Activated CD4-positive, alpha-beta T cell treated with anti-CD3 and anti-CD28 coated beads for 4 hours (primary cell): ENCODE measurements around the gene TAF4.

Experiments
- DNase-seq, 2 donors: peaks; one replicate each; pipeline ENCODE4 v3.0.0-alpha.2; 2020

TAF4 gene

GRCh38 chr20:62040933-62041332, 24.7 kb downstream of the TAF4 start:
- no peak for DNase-seq

- DNase-seq: no peak
Measured at GRCh38 chr20:62040381-62040922, 25.2 kb downstream of the TAF4 start.

- no peak for DNase-seq
Measured at GRCh38 chr20:62039738-62040137, 25.9 kb downstream of the TAF4 start.

- DNase-seq: no peak
Measured at GRCh38 chr20:62032609-62033368, 32.9 kb downstream of the TAF4 start.

- no peak for DNase-seq
Measured at GRCh38 chr20:62031462-62032092, 34.1 kb downstream of the TAF4 start.

- peak; percentile 9 to 15 for DNase-seq
Measured at GRCh38 chr20:62030834-62031434, 34.7 kb downstream of the TAF4 start.

- no peak for DNase-seq
Measured at GRCh38 chr20:62030357-62030756, 35.3 kb downstream of the TAF4 start.

GRCh38 chr20:62029949-62030348, 35.7 kb downstream of the TAF4 start:
- DNase-seq: no peak

- no peak for DNase-seq
Measured at GRCh38 chr20:62029296-62029695, 36.4 kb downstream of the TAF4 start.

- DNase-seq: no peak
Measured at GRCh38 chr20:62028384-62028783, 37.3 kb downstream of the TAF4 start.

- DNase-seq: no peak
Measured at GRCh38 chr20:62027698-62028321, 37.9 kb downstream of the TAF4 start.

GRCh38 chr20:62027116-62027515, 38.6 kb downstream of the TAF4 start:
- no peak for DNase-seq

- no peak for DNase-seq
Measured at GRCh38 chr20:62026564-62026856, 39.2 kb downstream of the TAF4 start.

- peak in 1 of 2 donors; percentile 14 for DNase-seq
Measured at GRCh38 chr20:62025832-62026563, 39.7 kb downstream of the TAF4 start.

- no peak for DNase-seq
Measured at GRCh38 chr20:62025394-62025793, 40.3 kb downstream of the TAF4 start.

GRCh38 chr20:62023935-62024334, 41.7 kb downstream of the TAF4 start:
- DNase-seq: no peak

- DNase-seq: no peak
Measured at GRCh38 chr20:62022575-62023139, 43.0 kb downstream of the TAF4 start.

- DNase-seq: no peak
Measured at GRCh38 chr20:62021793-62022385, 43.8 kb downstream of the TAF4 start.

GRCh38 chr20:62020935-62021701, 44.6 kb downstream of the TAF4 start:
- DNase-seq: no peak

- no peak for DNase-seq
Measured at GRCh38 chr20:62019881-62020492, 45.7 kb downstream of the TAF4 start.
